Stomach (tissue), 4 donors: ENCODE results near the gene NEDD4L.

Experiments used
- CTCF ChIP-seq, 7 experiments: fragments of 450-650 bp in 4 of 7; fragments of 200-600 bp in 3 of 7; sonication (generic) in 3 of 7; IDR thresholded peaks; one replicate each; pipeline ENCODE4 v1.5.1; 2016 to 2019; ENCODE audit warnings: antibody characterized with exemption in 7 of 7, control low read depth in 2 of 7, mild to moderate bottlenecking in 1 of 7
- POLR2A ChIP-seq, 4 donors: fragments of 450-650 bp; IDR thresholded peaks; one replicate each; pipeline ENCODE4 v1.6.1; 2016; ENCODE audit warnings: antibody characterized with exemption in 4 of 4, control low read depth in 2 of 4, mild to moderate bottlenecking in 1 of 4, moderate library complexity in 1 of 4

- no peak for TF ChIP-seq POLR2A (IDR thresholded peaks at IDR 0.05)
- TF ChIP-seq CTCF (IDR thresholded peaks at IDR 0.05) = no peak
These were observed 190.3 kb downstream of the NEDD4L start for GRCh38 chr18:58234359-58234741.
